Memory B cell (primary cell): ENCODE data around the gene TYR.
"Not testable (repeated sequence)": the region's sequence is repeated elsewhere in the genome, so short reads cannot be mapped to it uniquely, and the experiment has no call there.

Source experiments
- ATAC-seq: fragments of 150-1000 bp; cut with Tn5 transposase; 2 replicates; pipeline ENCODE4 v1.10.0; 2021; ENCODE audit warnings: low read depth, mild to moderate bottlenecking, moderate library complexity
- DNase-seq, 2 donors: peaks; one replicate each; pipeline ENCODE4 v3.0.0; 2022; ENCODE audit warnings: low spot score in 2 of 2
- H3K27ac Mint-ChIP-seq: one replicate; pipeline ENCODE4 v1.8.0; 2022; ENCODE audit warnings: mild to moderate bottlenecking, moderate library complexity, mixed read lengths
- H3K27me3 Mint-ChIP-seq: one replicate; pipeline ENCODE4 v1.8.0; 2022; ENCODE audit warnings: mixed read lengths
- H3K36me3 Mint-ChIP-seq: one replicate; pipeline ENCODE4 v1.8.0; 2022; ENCODE audit warnings: mild to moderate bottlenecking, mixed read lengths
- H3K4me1 Mint-ChIP-seq: one replicate; pipeline ENCODE4 v1.8.0; 2022; ENCODE audit warnings: mixed read lengths
- H3K4me3 Mint-ChIP-seq: one replicate; pipeline ENCODE4 v1.8.0; 2022; ENCODE audit warnings: mild to moderate bottlenecking, moderate library complexity, mixed read lengths
- H3K9me3 Mint-ChIP-seq: one replicate; pipeline ENCODE4 v1.8.0; 2022; ENCODE audit warnings: mixed read lengths

The TYR gene

GRCh38 chr11:89288004-89288403 is 110.3 kb downstream of the TYR start:
- not testable (repeated sequence) for H3K4me3 Mint-ChIP-seq, H3K27ac Mint-ChIP-seq, H3K4me1 Mint-ChIP-seq, H3K36me3 Mint-ChIP-seq, H3K27me3 Mint-ChIP-seq, DNase-seq, H3K9me3 Mint-ChIP-seq, ATAC-seq

- no peak for DNase-seq
- no peak overlapping the region for H3K4me3 Mint-ChIP-seq
- peaks cover 1% of the 10 kb centered on the region for H3K9me3 Mint-ChIP-seq
- no peak for ATAC-seq
- H3K36me3 Mint-ChIP-seq, result no peaks in the 10 kb centered on the region
- H3K27me3 Mint-ChIP-seq, result no peaks in the 10 kb centered on the region
- H3K4me1 Mint-ChIP-seq, result no peaks in the 10 kb centered on the region
- H3K27ac Mint-ChIP-seq, result no peak overlapping the region
Measured at GRCh38 chr11:89293965-89294679, 116.4 kb downstream of the TYR start.

GRCh38 chr11:89295023-89295422 is 117.3 kb downstream of the TYR start:
- not testable (repeated sequence) for ATAC-seq, H3K27me3 Mint-ChIP-seq, H3K36me3 Mint-ChIP-seq, H3K4me3 Mint-ChIP-seq, H3K27ac Mint-ChIP-seq, H3K4me1 Mint-ChIP-seq, H3K9me3 Mint-ChIP-seq, DNase-seq

- H3K9me3 Mint-ChIP-seq, H3K4me3 Mint-ChIP-seq, ATAC-seq, DNase-seq, H3K36me3 Mint-ChIP-seq, H3K27me3 Mint-ChIP-seq, H3K27ac Mint-ChIP-seq, H3K4me1 Mint-ChIP-seq: not testable (repeated sequence)
Measured at GRCh38 chr11:89303029-89303428, 125.4 kb downstream of the TYR start.

- ATAC-seq, H3K27ac Mint-ChIP-seq, H3K36me3 Mint-ChIP-seq, H3K4me3 Mint-ChIP-seq, H3K9me3 Mint-ChIP-seq, H3K4me1 Mint-ChIP-seq, DNase-seq, H3K27me3 Mint-ChIP-seq: not testable (repeated sequence)
Measured at GRCh38 chr11:89308272-89308671, 130.6 kb downstream of the TYR start.

GRCh38 chr11:89309321-89309985 is 131.8 kb downstream of the TYR start:
- H3K4me1 Mint-ChIP-seq, H3K9me3 Mint-ChIP-seq, H3K27ac Mint-ChIP-seq, DNase-seq, H3K36me3 Mint-ChIP-seq, H3K4me3 Mint-ChIP-seq, H3K27me3 Mint-ChIP-seq, ATAC-seq: not testable (repeated sequence)

GRCh38 chr11:89310607-89311006 is 132.9 kb downstream of the TYR start:
- DNase-seq, H3K27ac Mint-ChIP-seq, H3K4me3 Mint-ChIP-seq, H3K27me3 Mint-ChIP-seq, H3K4me1 Mint-ChIP-seq, ATAC-seq, H3K9me3 Mint-ChIP-seq, H3K36me3 Mint-ChIP-seq: not testable (repeated sequence)

- peaks cover 1% of the 10 kb centered on the region for H3K9me3 Mint-ChIP-seq
- no peaks in the 10 kb centered on the region for H3K27me3 Mint-ChIP-seq
- no peaks in the 10 kb centered on the region for H3K36me3 Mint-ChIP-seq
- DNase-seq (no peak), ATAC-seq (no peak)
- no peaks in the 10 kb centered on the region for H3K4me1 Mint-ChIP-seq
- H3K27ac Mint-ChIP-seq, result no peak overlapping the region
- no peak overlapping the region for H3K4me3 Mint-ChIP-seq
Measured at GRCh38 chr11:89321401-89321800, 143.7 kb downstream of the TYR start.

- DNase-seq (no peak), ATAC-seq (no peak)
- H3K27me3 Mint-ChIP-seq, result no peaks in the 10 kb centered on the region
- H3K36me3 Mint-ChIP-seq, result no peaks in the 10 kb centered on the region
- H3K27ac Mint-ChIP-seq, result no peak overlapping the region
- H3K4me3 Mint-ChIP-seq, result no peak overlapping the region
- no peaks in the 10 kb centered on the region for H3K9me3 Mint-ChIP-seq
- H3K4me1 Mint-ChIP-seq, result no peaks in the 10 kb centered on the region
Measured at GRCh38 chr11:89327885-89328284, 150.2 kb downstream of the TYR start.

GRCh38 chr11:89331940-89332339 is 154.3 kb downstream of the TYR start:
- H3K27ac Mint-ChIP-seq, H3K27me3 Mint-ChIP-seq: not testable (repeated sequence)

GRCh38 chr11:89333704-89334103 is 156.0 kb downstream of the TYR start:
- H3K27ac Mint-ChIP-seq, H3K4me3 Mint-ChIP-seq, H3K4me1 Mint-ChIP-seq, H3K36me3 Mint-ChIP-seq, DNase-seq, ATAC-seq, H3K27me3 Mint-ChIP-seq, H3K9me3 Mint-ChIP-seq: not testable (repeated sequence)

More at GRCh38 chr11:89331940-89332339, 154.3 kb downstream of the TYR start:
- not testable (repeated sequence) for DNase-seq, H3K4me1 Mint-ChIP-seq, ATAC-seq, H3K9me3 Mint-ChIP-seq, H3K4me3 Mint-ChIP-seq, H3K36me3 Mint-ChIP-seq

- DNase-seq, H3K27ac Mint-ChIP-seq, H3K36me3 Mint-ChIP-seq, H3K4me3 Mint-ChIP-seq, H3K4me1 Mint-ChIP-seq, H3K9me3 Mint-ChIP-seq, ATAC-seq, H3K27me3 Mint-ChIP-seq: not testable (repeated sequence)
Measured at GRCh38 chr11:89337100-89337650, 159.5 kb downstream of the TYR start.

GRCh38 chr11:89338073-89338472 is 160.4 kb downstream of the TYR start:
- not testable (repeated sequence) for H3K4me3 Mint-ChIP-seq, H3K4me1 Mint-ChIP-seq, H3K27ac Mint-ChIP-seq, H3K36me3 Mint-ChIP-seq, ATAC-seq, H3K27me3 Mint-ChIP-seq, H3K9me3 Mint-ChIP-seq, DNase-seq

GRCh38 chr11:89340450-89340849 is 162.8 kb downstream of the TYR start:
- not testable (repeated sequence) for DNase-seq, ATAC-seq, H3K4me1 Mint-ChIP-seq

More at GRCh38 chr11:89340450-89340849, 162.8 kb downstream of the TYR start:
- not testable (repeated sequence) for H3K27me3 Mint-ChIP-seq, H3K27ac Mint-ChIP-seq, H3K9me3 Mint-ChIP-seq, H3K36me3 Mint-ChIP-seq, H3K4me3 Mint-ChIP-seq
